ENCODE results near the gene TMEM242.

Gene TMEM242

DNA sequence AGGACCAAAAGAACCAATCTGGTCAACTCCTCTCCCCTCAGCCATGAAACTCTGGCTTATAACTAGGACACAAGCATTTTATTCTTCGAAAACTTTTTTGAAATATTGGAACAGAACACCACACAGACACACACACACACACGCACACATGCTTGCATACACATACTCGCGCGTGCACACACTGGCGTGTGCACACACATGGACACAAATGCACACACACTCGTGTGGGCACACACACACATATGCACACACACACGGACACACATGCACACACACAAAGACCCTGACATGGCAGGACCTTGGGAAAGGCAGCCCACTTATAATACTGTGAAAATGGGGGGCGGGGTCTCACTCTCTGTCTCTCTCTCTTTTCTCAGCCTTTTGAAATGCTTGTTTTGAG lies 63.9 kb downstream of the TMEM242 start:
- no peak for DNase-seq (ENCODE audit: low read depth)
- TF ChIP-seq, protein P1, sequence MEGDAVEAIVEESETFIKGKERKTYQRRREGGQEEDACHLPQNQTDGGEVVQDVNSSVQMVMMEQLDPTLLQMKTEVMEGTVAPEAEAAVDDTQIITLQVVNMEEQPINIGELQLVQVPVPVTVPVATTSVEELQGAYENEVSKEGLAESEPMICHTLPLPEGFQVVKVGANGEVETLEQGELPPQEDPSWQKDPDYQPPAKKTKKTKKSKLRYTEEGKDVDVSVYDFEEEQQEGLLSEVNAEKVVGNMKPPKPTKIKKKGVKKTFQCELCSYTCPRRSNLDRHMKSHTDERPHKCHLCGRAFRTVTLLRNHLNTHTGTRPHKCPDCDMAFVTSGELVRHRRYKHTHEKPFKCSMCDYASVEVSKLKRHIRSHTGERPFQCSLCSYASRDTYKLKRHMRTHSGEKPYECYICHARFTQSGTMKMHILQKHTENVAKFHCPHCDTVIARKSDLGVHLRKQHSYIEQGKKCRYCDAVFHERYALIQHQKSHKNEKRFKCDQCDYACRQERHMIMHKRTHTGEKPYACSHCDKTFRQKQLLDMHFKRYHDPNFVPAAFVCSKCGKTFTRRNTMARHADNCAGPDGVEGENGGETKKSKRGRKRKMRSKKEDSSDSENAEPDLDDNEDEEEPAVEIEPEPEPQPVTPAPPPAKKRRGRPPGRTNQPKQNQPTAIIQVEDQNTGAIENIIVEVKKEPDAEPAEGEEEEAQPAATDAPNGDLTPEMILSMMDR (IDR thresholded peaks at IDR 0.05; ENCODE audit: insufficient read depth, low read depth, low read length, missing control alignments): no peak
- no peak overlapping the region for H3K4me3 ChIP-seq (ENCODE audit: low read depth, low read length)

DNA sequence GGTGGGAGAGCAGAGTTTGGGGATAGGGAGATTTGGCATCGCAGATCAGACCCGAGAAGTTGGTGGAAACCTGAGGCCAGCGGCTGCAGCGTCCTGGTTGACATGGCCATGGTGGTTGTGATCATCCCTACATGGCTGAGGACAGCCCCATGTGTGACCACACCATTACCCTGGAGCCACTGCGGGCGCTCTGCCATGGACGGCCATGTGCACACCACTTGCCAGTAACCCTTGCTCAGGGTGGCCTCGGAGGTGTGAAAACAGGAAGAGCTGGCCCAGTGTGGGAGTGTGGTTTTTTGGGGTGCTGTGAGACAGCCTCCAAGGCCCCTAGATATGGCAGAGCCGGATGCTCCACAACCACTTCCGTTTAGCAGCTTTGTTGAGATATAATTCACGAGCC lies 64.4 kb downstream of the TMEM242 start:
- DNase-seq (ENCODE audit: low read depth): no peak
- no peak overlapping the region for H3K4me3 ChIP-seq (ENCODE audit: low read depth, low read length)
- TF ChIP-seq, protein P1 (IDR thresholded peaks at IDR 0.05; ENCODE audit: insufficient read depth, low read depth, low read length, missing control alignments): no peak

DNA sequence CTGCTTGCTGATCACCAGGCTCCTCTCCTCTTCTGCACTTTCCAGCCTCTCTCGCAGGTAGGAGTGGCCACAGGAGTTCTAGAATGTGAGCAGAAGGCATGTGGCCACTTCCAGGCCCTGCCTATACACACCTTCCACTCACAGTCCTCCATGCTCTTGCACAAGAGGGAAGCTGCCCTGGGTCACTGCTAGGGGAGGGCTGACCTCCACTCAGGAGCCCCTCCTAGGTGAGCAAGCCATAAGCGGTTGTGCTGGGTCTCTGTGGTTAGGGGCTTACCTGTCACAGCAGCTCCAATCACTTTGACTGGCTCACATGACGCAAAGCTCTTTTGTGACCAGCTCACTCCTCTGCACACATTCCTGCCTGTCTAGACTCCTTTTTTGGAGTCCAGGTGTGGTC lies 68.2 kb downstream of the TMEM242 start:
- TF ChIP-seq, protein P1 (IDR thresholded peaks at IDR 0.05; ENCODE audit: insufficient read depth, low read depth, low read length, missing control alignments): no peak
- DNase-seq (ENCODE audit: low read depth): no peak
- H3K4me3 ChIP-seq (ENCODE audit: low read depth, low read length): no peak overlapping the region

DNA sequence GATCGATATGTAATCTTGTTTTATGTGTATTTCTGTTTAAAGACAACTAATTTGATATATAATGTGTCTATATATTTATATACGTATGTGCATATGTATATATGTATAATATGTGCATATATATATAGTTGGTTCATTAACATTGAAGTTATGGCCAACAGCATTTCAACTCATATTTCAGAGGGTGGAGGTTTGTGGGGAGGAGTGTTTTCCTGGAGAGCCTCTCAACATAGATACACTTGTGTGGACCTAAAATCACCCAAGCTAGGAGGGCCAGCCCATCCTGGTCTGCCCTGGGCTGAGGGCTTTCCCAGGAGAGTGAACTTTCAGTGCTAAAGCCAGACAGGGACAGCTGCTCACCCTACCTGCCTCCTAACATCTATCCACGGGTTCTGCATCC lies 68.8 kb downstream of the TMEM242 start:
- no peak overlapping the region for H3K4me3 ChIP-seq (ENCODE audit: low read depth, low read length)
- DNase-seq (ENCODE audit: low read depth): no peak
- TF ChIP-seq, protein P1 (IDR thresholded peaks at IDR 0.05; ENCODE audit: insufficient read depth, low read depth, low read length, missing control alignments): no peak

DNA sequence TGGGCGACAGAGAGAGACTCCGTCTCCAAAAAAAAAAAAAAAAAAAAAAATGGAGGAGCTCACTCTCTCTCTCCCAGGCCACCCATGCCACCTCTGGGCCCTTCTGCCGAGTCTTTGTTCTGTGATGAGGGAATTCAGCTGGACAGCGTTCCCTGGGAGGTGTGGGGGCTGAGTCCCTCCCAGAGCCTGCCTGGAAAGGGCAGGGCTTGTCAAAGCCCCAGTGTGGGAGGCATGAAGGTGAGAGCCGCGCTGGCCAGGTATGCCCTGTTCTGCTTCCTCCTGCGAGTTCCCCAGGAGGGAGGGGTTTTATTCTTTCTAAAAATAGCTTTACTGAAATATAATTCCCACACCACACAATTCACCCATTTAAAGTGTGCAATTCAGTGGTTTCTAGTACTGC lies 69.6 kb downstream of the TMEM242 start:
- no peak for DNase-seq (ENCODE audit: low read depth)
- TF ChIP-seq, protein P1 (IDR thresholded peaks at IDR 0.05; ENCODE audit: insufficient read depth, low read depth, low read length, missing control alignments): no peak
- no peak overlapping the region for H3K4me3 ChIP-seq (ENCODE audit: low read depth, low read length)

DNA sequence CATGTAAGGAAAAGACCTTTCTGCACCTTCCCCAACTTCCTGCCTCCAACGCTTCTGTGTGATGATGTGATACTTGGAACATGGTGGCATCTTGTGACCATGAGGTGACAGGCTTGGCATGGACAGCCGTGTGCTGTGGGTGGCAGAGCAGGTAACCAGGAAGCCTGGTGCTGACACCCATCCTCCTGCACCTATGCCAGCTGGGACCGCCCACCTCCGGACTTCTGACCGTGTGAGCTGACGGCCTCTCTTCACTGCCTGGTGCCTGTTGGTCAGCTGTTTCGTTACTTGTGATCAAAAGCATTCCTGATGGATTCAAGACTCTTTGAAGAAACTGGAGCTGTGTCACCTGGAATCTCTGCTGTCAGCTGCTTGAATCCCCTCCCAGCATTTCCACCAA lies 70.3 kb downstream of the TMEM242 start:
- DNase-seq (ENCODE audit: low read depth): no peak
- no peak overlapping the region for H3K4me3 ChIP-seq (ENCODE audit: low read depth, low read length)
- TF ChIP-seq, protein P1 (IDR thresholded peaks at IDR 0.05; ENCODE audit: insufficient read depth, low read depth, low read length, missing control alignments): no peak

DNA sequence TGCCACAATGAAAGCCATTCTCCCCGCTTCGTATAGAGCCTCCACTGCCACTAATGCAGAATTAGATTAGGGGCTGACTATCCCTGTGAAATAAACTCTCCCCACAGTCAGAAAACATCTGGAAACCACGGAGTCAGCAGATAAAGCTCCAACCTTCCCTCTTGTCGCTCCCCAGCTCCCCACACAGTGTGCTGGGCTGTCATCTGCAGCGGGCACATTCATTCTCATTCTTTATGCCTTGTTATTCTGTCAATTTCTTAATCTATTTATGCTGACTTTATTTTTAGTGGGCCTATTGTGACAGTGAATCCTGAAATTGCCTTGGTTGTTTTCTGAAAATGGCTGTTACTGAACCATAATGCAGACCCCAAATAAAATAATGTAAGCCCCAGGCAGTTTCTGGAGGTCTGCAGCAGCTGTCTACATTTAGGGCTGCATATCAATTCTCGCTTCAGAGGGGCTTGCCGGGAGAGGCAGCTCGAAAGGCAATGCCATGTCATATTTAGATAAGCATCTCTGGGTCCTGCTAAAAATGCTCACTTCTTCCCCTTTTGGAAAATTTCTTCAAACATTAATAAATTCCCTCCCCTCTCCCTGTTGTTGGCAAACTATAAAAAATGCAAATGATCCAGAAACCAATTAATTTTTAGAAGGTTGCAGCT lies 71.6 kb downstream of the TMEM242 start:
- TF ChIP-seq, protein P1 (IDR thresholded peaks at IDR 0.05; ENCODE audit: insufficient read depth, low read depth, low read length, missing control alignments): no peak
- H3K4me3 ChIP-seq (ENCODE audit: low read depth, low read length): no peak overlapping the region
- no peak for DNase-seq (ENCODE audit: low read depth)
